Umbilical cord (tissue), 2 donors: ENCODE results near the gene GPC6. TPM values are rescaled to one million over a fixed set of nuclear protein-coding genes. Genes with fewer than 3 reads are reported as not detected.
A peak's percentile ranks its signal among the peaks of the same experiment; 100 is the strongest.

Source experiments
- DNase-seq: peaks from one replicate; pipeline ENCODE4 v3.0.0-alpha.2; 2015; ENCODE audit warnings: low spot score
- total RNA-seq: library from RNA; depleted of rRNA; stranded (reverse); fragments of >200 nt; gene quantifications from one replicate; pipeline ENCODE4 v1.2.3, GENCODE V29; 2014; ENCODE audit warnings: low replicate concordance; ENCODE audit not compliant: insufficient read depth

Gene GPC6
- total RNA-seq, 1 donor from 2014 or later: 37.6 TPM

GRCh38 chr13:93561576-93562225, 335.1 kb downstream of the GPC6 start:
- DNase-seq: peak; percentile 13

- no peak for DNase-seq
Measured at GRCh38 chr13:93562676-93563075, 336.1 kb downstream of the GPC6 start.

GRCh38 chr13:93577105-93577504, 350.5 kb downstream of the GPC6 start:
- DNase-seq: no peak

GRCh38 chr13:93589788-93590187, 363.2 kb downstream of the GPC6 start:
- DNase-seq: peak; percentile 1

- peak; percentile 53 for DNase-seq
Measured at GRCh38 chr13:93603043-93603442, 376.4 kb downstream of the GPC6 start.

- no peak for DNase-seq
Measured at GRCh38 chr13:93614776-93615175, 388.2 kb downstream of the GPC6 start.

- no peak for DNase-seq
Measured at GRCh38 chr13:93620181-93620765, 393.7 kb downstream of the GPC6 start.

GRCh38 chr13:93621051-93621450, 394.4 kb downstream of the GPC6 start:
- no peak for DNase-seq

GRCh38 chr13:93621966-93622365, 395.4 kb downstream of the GPC6 start:
- no peak for DNase-seq

- peak; percentile 7 for DNase-seq
Measured at GRCh38 chr13:93624311-93624777, 397.7 kb downstream of the GPC6 start.

GRCh38 chr13:93625536-93625935, 398.9 kb downstream of the GPC6 start:
- DNase-seq: no peak

- no peak for DNase-seq
Measured at GRCh38 chr13:93628136-93628797, 401.7 kb downstream of the GPC6 start.

- DNase-seq: peak; percentile 89
Measured at GRCh38 chr13:93635616-93636032, 409.0 kb downstream of the GPC6 start.

GRCh38 chr13:93637852-93638251, 411.2 kb downstream of the GPC6 start:
- no peak for DNase-seq

GRCh38 chr13:93640452-93640851, 413.8 kb downstream of the GPC6 start:
- DNase-seq: no peak

GRCh38 chr13:93646245-93646644, 419.6 kb downstream of the GPC6 start:
- no peak for DNase-seq

- no peak for DNase-seq
Measured at GRCh38 chr13:93649496-93649895, 422.9 kb downstream of the GPC6 start.

- peak; percentile 12 for DNase-seq
Measured at GRCh38 chr13:93653776-93654175, 427.2 kb downstream of the GPC6 start.

- peak; percentile 19 for DNase-seq
Measured at GRCh38 chr13:93655154-93655553, 428.5 kb downstream of the GPC6 start.

- DNase-seq: no peak
Measured at GRCh38 chr13:93660391-93661063, 433.9 kb downstream of the GPC6 start.

GRCh38 chr13:93670866-93671265, 444.3 kb downstream of the GPC6 start:
- no peak for DNase-seq

GRCh38 chr13:93672996-93673395, 446.4 kb downstream of the GPC6 start:
- DNase-seq: no peak
